ENCODE measurements around the gene NCOA1. TPM values are rescaled to one million over a fixed set of nuclear protein-coding genes. Genes with fewer than 3 reads are reported as not detected.

Gene NCOA1
- polyA plus RNA-seq, 3 donors = 7.3 to 30.2 (median 10.2) TPM

GRCh38 chr2:24723665-24724064 lies 232.6 kb downstream of the NCOA1 start:
- Mint-ChIP-seq H3K36me3 (peaks cover 42 to 50% of the 10 kb centered on the region in 2 donors), H3K27ac (no peak overlapping the region), H3K4me3 (no peak overlapping the region), H3K4me1 (no peaks in the 10 kb centered on the region), H3K27me3 (ENCODE audit: low read depth in 3 of 3) (no peaks in the 10 kb centered on the region), H3K9me3 (no peaks in the 10 kb centered on the region)
- Histone ChIP-seq H3K9me3 (replicated peaks in 1 of 2; ENCODE audit: control insufficient read depth in 1 of 2, insufficient read depth in 1 of 2, low read length in 2 of 2) (no peaks in the 10 kb centered on the region), H2AFZ (ENCODE audit: insufficient read depth, low read depth, low read length, poor library complexity, severe bottlenecking) (no peak overlapping the region), H3K27me3 (ENCODE audit: control insufficient read depth in 2 of 2, insufficient read depth in 2 of 2, low read length in 2 of 2) (no peaks in the 10 kb centered on the region), H3K9ac (ENCODE audit: insufficient read depth, low read length, poor library complexity, severe bottlenecking) (no peak overlapping the region), H3K4me3 (replicated peaks in 1 of 3; ENCODE audit: low read depth in 2 of 3, low read length in 3 of 3) (no peak overlapping the region), H3K36me3 (replicated peaks in 1 of 2; ENCODE audit: control insufficient read depth in 1 of 2, insufficient read depth in 2 of 2, low read length in 2 of 2) (peaks cover 17 to 61% of the 10 kb centered on the region in 2 donors), H4K20me1 (ENCODE audit: insufficient read depth, low read length) (no peaks in the 10 kb centered on the region), H3K4me1 (ENCODE audit: control insufficient read depth in 1 of 2, insufficient read depth in 2 of 2, low read length in 2 of 2) (no peaks in the 10 kb centered on the region), H3K27ac (ENCODE audit: low read depth in 1 of 2, low read length in 2 of 2) (no peak overlapping the region), H3K79me2 (ENCODE audit: insufficient read depth, low read length) (no peaks in the 10 kb centered on the region), H3K4me2 (replicated peaks; ENCODE audit: extremely low read depth, low read length, poor library complexity, severe bottlenecking) (no peak overlapping the region)
- no peak for DNase-seq
- intact Hi-C loops (cut with micrococcal nuclease) = no loop called here
- TF ChIP-seq CTCF (IDR thresholded peaks at IDR 0.05) = no peak

GRCh38 chr2:24724111-24724775 lies 233.2 kb downstream of the NCOA1 start:
- no peaks in the 10 kb centered on the region for H3K4me1 Mint-ChIP-seq
- DNase-seq = no peak
- intact Hi-C loops (cut with micrococcal nuclease) = no loop called here
- no CpG with 5 or more reads among the region's 4 CpGs for WGBS (ENCODE audit: insufficient coverage)
- H3K27me3 Mint-ChIP-seq (ENCODE audit: low read depth in 3 of 3) = no peaks in the 10 kb centered on the region
- H3K27ac Mint-ChIP-seq = no peak overlapping the region
- Histone ChIP-seq H3K27ac (ENCODE audit: low read depth in 1 of 2, low read length in 2 of 2) (no peak overlapping the region), H3K79me2 (ENCODE audit: insufficient read depth, low read length) (no peaks in the 10 kb centered on the region), H2AFZ (ENCODE audit: insufficient read depth, low read depth, low read length, poor library complexity, severe bottlenecking) (no peak overlapping the region), H3K4me3 (replicated peaks in 1 of 3; ENCODE audit: low read depth in 2 of 3, low read length in 3 of 3) (no peak overlapping the region), H3K4me2 (replicated peaks; ENCODE audit: extremely low read depth, low read length, poor library complexity, severe bottlenecking) (no peak overlapping the region), H3K9me3 (replicated peaks in 1 of 2; ENCODE audit: control insufficient read depth in 1 of 2, insufficient read depth in 1 of 2, low read length in 2 of 2) (no peaks in the 10 kb centered on the region), H4K20me1 (ENCODE audit: insufficient read depth, low read length) (no peaks in the 10 kb centered on the region), H3K27me3 (ENCODE audit: control insufficient read depth in 2 of 2, insufficient read depth in 2 of 2, low read length in 2 of 2) (no peaks in the 10 kb centered on the region), H3K9ac (ENCODE audit: insufficient read depth, low read length, poor library complexity, severe bottlenecking) (no peak overlapping the region), H3K4me1 (ENCODE audit: control insufficient read depth in 1 of 2, insufficient read depth in 2 of 2, low read length in 2 of 2) (no peaks in the 10 kb centered on the region), H3K36me3 (replicated peaks in 1 of 2; ENCODE audit: control insufficient read depth in 1 of 2, insufficient read depth in 2 of 2, low read length in 2 of 2) (peaks cover 21 to 61% of the 10 kb centered on the region in 2 donors)
- H3K4me3 Mint-ChIP-seq = no peak overlapping the region
- H3K36me3 Mint-ChIP-seq = peaks cover 42 to 48% of the 10 kb centered on the region in 2 donors
- no peaks in the 10 kb centered on the region for H3K9me3 Mint-ChIP-seq
- no peak for TF ChIP-seq CTCF (IDR thresholded peaks at IDR 0.05)

Data from CD14-positive monocyte (primary cell).